K562 (cell line): ENCODE measurements around the gene OST4. TPM values are rescaled to one million over a fixed set of nuclear protein-coding genes. Genes with fewer than 3 reads are reported as not detected.

Source experiments
- ATAC-seq: fragments of 200-7000 bp; cut with Tn5 transposase; 3 replicates; pipeline ENCODE4 v1.9.1; 2020; ENCODE audit warnings: moderate library complexity
- BruUV-seq: library from RNA; stranded (reverse); fragments of 400-500 nt; replicated peaks from 2 replicates; lab custom pipeline; 2021; lab: Mats Ljungman, UMichigan
- CTCF ChIA-PET: fragments of 300-600 bp; formaldehyde crosslinking; extraction: SDS; loops from one replicate; lab custom pipeline; 2021; ENCODE audit warnings: low intra/inter-chr PET ratio; lab: Yijun Ruan, JAX
- POLR2A ChIA-PET: fragments of 300-600, 350-650 bp; sonication (Branson Sonifier 250); formaldehyde crosslinking; extraction: SDS; loops from one replicate; lab custom pipeline; 2021; ENCODE audit warnings: antibody characterized with exemption, inconsistent platforms; lab: Yijun Ruan, JAX
- DNase-seq, 4 experiments: peaks; one replicate each; pipeline versions ENCODE4 v3.0.0 to v3.0.0-alpha.2; 2011 to 2018; ENCODE audit warnings: low spot score in 3 of 4, mixed read lengths in 3 of 4; ENCODE audit errors: extremely low read depth in 1 of 4
- FAIRE-seq: peaks from 2 replicates; lab custom pipeline; 2011; peaks lifted over from hg19 to GRCh38; lab: Jason Lieb, UNC
- H2AFZ ChIP-seq: 2 replicates; pipeline ENCODE4 v1.6.0; 2011; ENCODE audit warnings: low read depth, low read length, control low read depth, inconsistent platforms
- H3K27ac ChIP-seq: fragments of 200-600 bp; 3 replicates; pipeline ENCODE4 v1.8.0; 2011; ENCODE audit warnings: low read depth, mild to moderate bottlenecking, control low read depth, inconsistent platforms, low read length, moderate library complexity, mixed read lengths; ENCODE audit errors: extremely low read depth
- H3K27me3 ChIP-seq, 2 experiments: fragments of 300-600 bp in 1 of 2; 2 replicates in 1 of 2; 3 replicates in 1 of 2; pipeline versions ENCODE4 v1.6.0 to v1.8.0; 2011; ENCODE audit warnings: inconsistent platforms in 2 of 2, low read length in 2 of 2, mild to moderate bottlenecking in 1 of 2, mixed read lengths in 1 of 2, moderate library complexity in 1 of 2; ENCODE audit not compliant: control insufficient read depth in 2 of 2, insufficient read depth in 2 of 2
- H3K36me3 ChIP-seq: fragments of 300-600 bp; 3 replicates; pipeline ENCODE4 v1.8.0; 2011; ENCODE audit warnings: mild to moderate bottlenecking, low read length, inconsistent platforms; ENCODE audit not compliant: control insufficient read depth, insufficient read depth
- H3K4me1 ChIP-seq, 2 experiments: fragments of 200-600 bp in 1 of 2; replicated peaks in 1 of 2; 2 replicates in 1 of 2; 3 replicates in 1 of 2; pipeline versions ENCODE4 v1.5.1 to v1.8.0; 2011; ENCODE audit warnings: inconsistent platforms in 2 of 2, low read length in 2 of 2, mild to moderate bottlenecking in 1 of 2, mixed read lengths in 1 of 2, moderate library complexity in 1 of 2; ENCODE audit not compliant: control insufficient read depth in 2 of 2, insufficient read depth in 2 of 2
- H3K4me2 ChIP-seq: 2 replicates; pipeline ENCODE4 v1.6.1; 2011; ENCODE audit warnings: low read length, control low read depth, inconsistent platforms, mixed read lengths; ENCODE audit not compliant: insufficient read depth
- H3K4me3 ChIP-seq: fragments of 200-600 bp; sonication (generic), shearing (Covaris generic); 2 replicates; pipeline ENCODE4 v1.5.1; 2016; ENCODE audit warnings: control low read depth, inconsistent platforms
- H3K79me2 ChIP-seq: fragments of 200-600 bp; 3 replicates; pipeline ENCODE4 v1.8.0; 2011; ENCODE audit warnings: low read length, inconsistent platforms; ENCODE audit not compliant: control insufficient read depth, insufficient read depth
- H3K9ac ChIP-seq, 2 experiments: 2 replicates each; pipeline versions ENCODE4 v1.6.0 to v1.6.1; 2011; ENCODE audit warnings: low read depth in 2 of 2, low read length in 2 of 2, control low read depth in 1 of 2, inconsistent platforms in 1 of 2, mild to moderate bottlenecking in 1 of 2, mixed read lengths in 1 of 2; ENCODE audit not compliant: insufficient read depth in 1 of 2
- H3K9me1 ChIP-seq: one replicate; pipeline ENCODE4 v1.6.0; 2011; ENCODE audit warnings: inconsistent platforms, mild to moderate bottlenecking, low read length, moderate library complexity; ENCODE audit not compliant: control insufficient read depth, insufficient read depth
- H3K9me3 ChIP-seq: replicated peaks from 2 replicates; pipeline ENCODE4 v1.5.1; 2011; ENCODE audit warnings: low read depth, low read length, inconsistent platforms; ENCODE audit not compliant: control insufficient read depth, insufficient read depth
- H4K20me1 ChIP-seq: replicated peaks from 2 replicates; pipeline ENCODE4 v1.6.1; 2011; ENCODE audit warnings: low read length, inconsistent platforms, mixed read lengths; ENCODE audit not compliant: control insufficient read depth, insufficient read depth
- CHCHD3 ChIP-seq: fragments of 250-450 bp; sonication (Bioruptor Pico); IDR thresholded peaks from 2 replicates; pipeline ENCODE4 v2.1.2; 2022; ENCODE audit warnings: mild to moderate bottlenecking
- CREB5 ChIP-seq: fragments of 250-450 bp; sonication (Bioruptor Pico); IDR thresholded peaks from 2 replicates; pipeline ENCODE4 v1.5.0; 2020; ENCODE audit warnings: mild to moderate bottlenecking
- CREBBP ChIP-seq: IDR thresholded peaks from one replicate; pipeline ENCODE4 v1.6.1; 2012; ENCODE audit warnings: low read depth, mild to moderate bottlenecking, control low read depth, inconsistent platforms, low read length
- GABPA ChIP-seq: fragments of 200-800 bp; sonication (Bioruptor generic); conservative IDR thresholded peaks from 2 replicates; pipeline ENCODE4 v1.6.1; 2016; ENCODE audit warnings: low read depth, missing genetic modification characterization, missing compliant biosample characterization
- HMG20B ChIP-seq: fragments of 250-450 bp; sonication (Bioruptor Pico); IDR thresholded peaks from 2 replicates; pipeline ENCODE4 v1.5.0; 2021; ENCODE audit warnings: mild to moderate bottlenecking
- NFXL1 ChIP-seq: fragments of 450-650 bp; formaldehyde crosslinking; IDR thresholded peaks from 2 replicates; pipeline ENCODE4 v1.4.0; 2021; ENCODE audit warnings: mild to moderate bottlenecking
- PHF8 ChIP-seq: fragments of 200-600 bp; sonication (generic); IDR thresholded peaks from 2 replicates; pipeline ENCODE4 v1.6.1; 2012; ENCODE audit warnings: mixed run types, mild to moderate bottlenecking, inconsistent platforms, low read length, moderate library complexity, borderline replicate concordance
- TEAD1 ChIP-seq, 2 experiments: fragments of 450-650 bp in 1 of 2; sonication (generic) in 1 of 2; formaldehyde crosslinking; IDR thresholded peaks; 2 replicates each; pipeline versions ENCODE4 v1.4.0 to v1.8.0; 2020 to 2022; ENCODE audit warnings: mild to moderate bottlenecking in 2 of 2, missing genetic modification reagents in 1 of 2
- ZNF239 ChIP-seq: fragments of 250-450 bp; sonication (Bioruptor Pico); IDR thresholded peaks from 2 replicates; pipeline ENCODE4 v1.4.0; 2020; ENCODE audit warnings: mild to moderate bottlenecking
- ZNF263 ChIP-seq: sonication (generic); formaldehyde crosslinking; IDR thresholded peaks from 2 replicates; pipeline ENCODE4 v1.8.0; 2022; ENCODE audit warnings: mild to moderate bottlenecking, missing genetic modification reagents, borderline replicate concordance
- WGBS: fragments of 100-300 bp; shearing (Covaris generic); methylation state at CpG from one replicate; pipeline ENCODE4 v1.1.6; 2016; ENCODE audit warnings: low coverage, mixed read lengths; ENCODE audit not compliant: insufficient coverage; ENCODE audit errors: missing lambda C conversion rate; 5-methylcytosine and 5-hydroxymethylcytosine counted together
- in situ Hi-C: fragments of 300-500 bp; cut with MboI; formaldehyde crosslinking; loops from 4 replicates; pipeline ENCODE4 v1.15.0; 2018; ENCODE audit warnings: inconsistent platforms, mixed read lengths
- intact Hi-C: fragments of 100-400 bp; cut with micrococcal nuclease; formaldehyde crosslinking; loops from 2 replicates; pipeline ENCODE4 v1.14.2; 2022
- polyA plus RNA-seq, 8 experiments: library from polyadenylated mRNA; depleted of rRNA in 4 of 8; stranded (reverse) in 5 of 8; unstranded in 3 of 8; fragments of >200 nt; fragmentation: Nextera tagmentation in 2 of 8; fragmentation: Illumina TruSeq in 1 of 8; extraction: Ambion mirVana in 2 of 8; extraction: Trizol in 1 of 8; gene quantifications; 2 replicates each; pipeline versions ENCODE4 v1.2.1 to v1.2.3, GENCODE V29; 2011 to 2014; ENCODE audit warnings: inconsistent platforms in 1 of 8, missing spikeins in 1 of 8
- total RNA-seq, 7 experiments: library from RNA; depleted of rRNA in 6 of 7; stranded (reverse); fragments of >200 nt in 6 of 7; fragmentation: Illumina TruSeq in 2 of 7; extraction: Trizol in 2 of 7; gene quantifications; 2 replicates each; pipeline versions ENCODE4 v1.2.1 to v1.2.3, GENCODE V29; 2011 to 2021; ENCODE audit warnings: low replicate concordance in 1 of 7
- TF ChIP-seq, protein P1 (sequence below): fragments of 150-350 bp; IDR thresholded peaks from 2 replicates; pipeline ENCODE4 v1.6.1; 2014; ENCODE audit warnings: low read depth, mild to moderate bottlenecking, low read length, borderline replicate concordance
- TF ChIP-seq, protein P2 (sequence below), 3 experiments: IDR thresholded peaks in 2 of 3; conservative IDR thresholded peaks in 1 of 3; 2 replicates each; pipeline ENCODE4 v1.5.1; 2011 to 2012; ENCODE audit warnings: low read length in 3 of 3, mild to moderate bottlenecking in 3 of 3, control low read depth in 2 of 3, improper control_type of control experiment in 1 of 3, inconsistent platforms in 1 of 3, low read depth in 1 of 3, mixed read lengths in 1 of 3, moderate library complexity in 1 of 3; ENCODE audit not compliant: insufficient read depth in 2 of 3

OST4 gene
- total and polyA plus RNA-seq, 9 of the 15 experiments (the other 6 are each of a cell fraction or from before 2014, with no cell fraction given), result 186 to 1,155 (median 355) TPM

DNA sequence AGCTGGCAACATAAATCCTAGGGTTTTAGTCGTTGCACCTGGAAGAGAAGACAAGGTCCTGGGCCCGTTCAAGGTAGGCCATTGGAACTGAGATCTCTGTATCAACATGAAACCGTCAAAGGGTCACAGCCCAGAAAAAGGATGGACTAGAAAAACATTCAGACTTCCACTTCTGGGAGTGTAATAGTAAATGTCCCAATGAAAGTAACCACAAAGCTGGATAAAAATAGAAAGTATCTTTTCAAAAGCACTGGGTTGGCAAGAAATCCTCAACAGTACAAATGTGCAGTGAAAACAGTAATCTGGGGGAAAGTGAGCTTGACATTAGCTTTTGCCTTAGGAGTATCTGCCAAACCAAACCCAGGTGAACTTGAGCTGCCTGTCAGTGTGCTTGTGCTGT is 34.5 kb upstream of the OST4 start (continued):
- TF ChIP-seq, protein P1, sequence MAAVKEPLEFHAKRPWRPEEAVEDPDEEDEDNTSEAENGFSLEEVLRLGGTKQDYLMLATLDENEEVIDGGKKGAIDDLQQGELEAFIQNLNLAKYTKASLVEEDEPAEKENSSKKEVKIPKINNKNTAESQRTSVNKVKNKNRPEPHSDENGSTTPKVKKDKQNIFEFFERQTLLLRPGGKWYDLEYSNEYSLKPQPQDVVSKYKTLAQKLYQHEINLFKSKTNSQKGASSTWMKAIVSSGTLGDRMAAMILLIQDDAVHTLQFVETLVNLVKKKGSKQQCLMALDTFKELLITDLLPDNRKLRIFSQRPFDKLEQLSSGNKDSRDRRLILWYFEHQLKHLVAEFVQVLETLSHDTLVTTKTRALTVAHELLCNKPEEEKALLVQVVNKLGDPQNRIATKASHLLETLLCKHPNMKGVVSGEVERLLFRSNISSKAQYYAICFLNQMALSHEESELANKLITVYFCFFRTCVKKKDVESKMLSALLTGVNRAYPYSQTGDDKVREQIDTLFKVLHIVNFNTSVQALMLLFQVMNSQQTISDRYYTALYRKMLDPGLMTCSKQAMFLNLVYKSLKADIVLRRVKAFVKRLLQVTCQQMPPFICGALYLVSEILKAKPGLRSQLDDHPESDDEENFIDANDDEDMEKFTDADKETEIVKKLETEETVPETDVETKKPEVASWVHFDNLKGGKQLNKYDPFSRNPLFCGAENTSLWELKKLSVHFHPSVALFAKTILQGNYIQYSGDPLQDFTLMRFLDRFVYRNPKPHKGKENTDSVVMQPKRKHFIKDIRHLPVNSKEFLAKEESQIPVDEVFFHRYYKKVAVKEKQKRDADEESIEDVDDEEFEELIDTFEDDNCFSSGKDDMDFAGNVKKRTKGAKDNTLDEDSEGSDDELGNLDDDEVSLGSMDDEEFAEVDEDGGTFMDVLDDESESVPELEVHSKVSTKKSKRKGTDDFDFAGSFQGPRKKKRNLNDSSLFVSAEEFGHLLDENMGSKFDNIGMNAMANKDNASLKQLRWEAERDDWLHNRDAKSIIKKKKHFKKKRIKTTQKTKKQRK, result no peak
- no peak for TF ChIP-seq ZNF239 (CRISPR knock-in tag)
- TF ChIP-seq CREB5 (CRISPR knock-in tag), result no peak
- TF ChIP-seq HMG20B (CRISPR knock-in tag), result no peak

GRCh38 chr2:27102329-27102728 is 30.9 kb upstream of the OST4 start:
- Histone ChIP-seq H3K4me3 (no peak overlapping the region), H3K9ac (peak overlapping the region in 1 of 2 experiments; percentile 38; a peak in 1 of 4 replicates), H3K27ac (no peak overlapping the region), H3K9me3 (no peaks in the 10 kb centered on the region), H3K36me3 (no peaks in the 10 kb centered on the region), H4K20me1 (no peaks in the 10 kb centered on the region), H3K4me2 (no peak overlapping the region), H3K79me2 (no peaks in the 10 kb centered on the region), H3K27me3 (no peaks in the 10 kb centered on the region), H3K4me1 (peaks cover 0 to 14% of the 10 kb centered on the region in 2 experiments; a peak in 2 of 5 replicates), H3K9me1 (no peaks in the 10 kb centered on the region), H2AFZ (no peak overlapping the region)
- ChIA-PET CTCF (no interaction called here), POLR2A (interaction anchor here (0.9 to 1.9 kb wide), 4 partner anchors 12 to 191 kb away, joined by 3 to 5 read pairs (median 4); partner anchors contain the start of genes ATRAID and SLC5A6)
- intact Hi-C loops (no loop called here), in situ Hi-C loops (no loop called here)
- BruUV-seq, result no TSS peak
- peak; percentile 43; the same call in 1 of the 3 replicates for ATAC-seq
- no peak for FAIRE-seq
- 25% methylated on average over 5 of the region's 5 CpGs for WGBS
- no peak for TF ChIP-seq GABPA (tag)
- no peak for TF ChIP-seq PHF8
- no peak for TF ChIP-seq CHCHD3 (CRISPR knock-in tag)
- TF ChIP-seq ZNF263 (CRISPR knock-in tag), result peak; percentile 82
- TF ChIP-seq NFXL1, result no peak
- no peak for TF ChIP-seq CREBBP
- TF ChIP-seq TEAD1 (CRISPR knock-in tag; IDR thresholded peaks at IDR 0.05), result no peak
- TF ChIP-seq, protein P2, sequence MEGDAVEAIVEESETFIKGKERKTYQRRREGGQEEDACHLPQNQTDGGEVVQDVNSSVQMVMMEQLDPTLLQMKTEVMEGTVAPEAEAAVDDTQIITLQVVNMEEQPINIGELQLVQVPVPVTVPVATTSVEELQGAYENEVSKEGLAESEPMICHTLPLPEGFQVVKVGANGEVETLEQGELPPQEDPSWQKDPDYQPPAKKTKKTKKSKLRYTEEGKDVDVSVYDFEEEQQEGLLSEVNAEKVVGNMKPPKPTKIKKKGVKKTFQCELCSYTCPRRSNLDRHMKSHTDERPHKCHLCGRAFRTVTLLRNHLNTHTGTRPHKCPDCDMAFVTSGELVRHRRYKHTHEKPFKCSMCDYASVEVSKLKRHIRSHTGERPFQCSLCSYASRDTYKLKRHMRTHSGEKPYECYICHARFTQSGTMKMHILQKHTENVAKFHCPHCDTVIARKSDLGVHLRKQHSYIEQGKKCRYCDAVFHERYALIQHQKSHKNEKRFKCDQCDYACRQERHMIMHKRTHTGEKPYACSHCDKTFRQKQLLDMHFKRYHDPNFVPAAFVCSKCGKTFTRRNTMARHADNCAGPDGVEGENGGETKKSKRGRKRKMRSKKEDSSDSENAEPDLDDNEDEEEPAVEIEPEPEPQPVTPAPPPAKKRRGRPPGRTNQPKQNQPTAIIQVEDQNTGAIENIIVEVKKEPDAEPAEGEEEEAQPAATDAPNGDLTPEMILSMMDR (IDR thresholded peaks at IDR 0.05 in 2 of 3, conservative IDR thresholded peaks at IDR 0.05 in 1 of 3; ENCODE audit: insufficient read depth in 2 of 3, low read depth in 1 of 3, low read length in 3 of 3), result peak in 2 of 3 experiments; percentile 1 to 6; a peak in 1 of 6 replicates
- no peak for DNase-seq
